ENCODE results near the gene PDE7B.

DNA sequence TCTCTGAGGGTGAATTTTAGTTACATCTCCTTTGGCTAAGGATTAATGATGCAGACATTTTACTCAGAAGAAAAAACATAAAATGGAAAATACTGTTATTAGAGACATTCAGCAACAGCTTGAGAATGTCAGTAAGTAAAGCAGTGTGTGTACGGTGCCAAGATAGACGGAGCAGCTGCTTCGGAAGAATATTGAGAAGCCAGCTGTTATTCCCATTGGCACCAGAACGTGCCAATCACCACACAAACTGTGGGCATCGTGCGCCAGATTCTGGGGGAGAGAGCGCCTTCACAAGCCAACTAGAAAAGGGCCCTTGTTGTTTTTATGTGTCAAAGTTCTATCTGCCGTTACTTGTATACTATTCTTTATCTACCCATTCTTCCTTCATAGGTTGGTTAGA is 235.2 kb downstream of the PDE7B start:
- TF ChIP-seq NRF1 (IDR thresholded peaks at IDR 0.05; ENCODE audit: low read depth, low read length): no peak
- no peak for TF ChIP-seq NFIC (IDR thresholded peaks at IDR 0.05; ENCODE audit: borderline replicate concordance)
- TF ChIP-seq RAD21 (IDR thresholded peaks at IDR 0.05; ENCODE audit: low read length): no peak
- TF ChIP-seq EZH2phosphoT487 (IDR thresholded peaks at IDR 0.05; ENCODE audit: borderline replicate concordance, low read depth): no peak

Data from SK-N-SH (cell line).